Right lobe of liver (tissue), 4 donors: ENCODE data around the gene SCNN1A.

ENCODE experiments used
- POLR2A ChIP-seq: fragments of 450-650 bp; IDR thresholded peaks from one replicate; pipeline ENCODE4 v1.6.1; 2017; ENCODE audit warnings: antibody characterized with exemption, mild to moderate bottlenecking
- TF ChIP-seq, protein P1 (sequence below), 4 donors: fragments of 200-600 bp in 3 of 4; fragments of 450-650 bp in 1 of 4; IDR thresholded peaks; one replicate each; pipeline versions ENCODE4 v1.5.1 to v1.8.0; 2016 to 2022; ENCODE audit warnings: antibody characterized with exemption in 4 of 4, mild to moderate bottlenecking in 2 of 4
- donor health status: DM: no; HTN: no; CAD: no.
- donor health status: DM: no; HTN: no; CAD: no.
- donor health status: DM: no; HTN: yes; CAD: no.

DNA sequence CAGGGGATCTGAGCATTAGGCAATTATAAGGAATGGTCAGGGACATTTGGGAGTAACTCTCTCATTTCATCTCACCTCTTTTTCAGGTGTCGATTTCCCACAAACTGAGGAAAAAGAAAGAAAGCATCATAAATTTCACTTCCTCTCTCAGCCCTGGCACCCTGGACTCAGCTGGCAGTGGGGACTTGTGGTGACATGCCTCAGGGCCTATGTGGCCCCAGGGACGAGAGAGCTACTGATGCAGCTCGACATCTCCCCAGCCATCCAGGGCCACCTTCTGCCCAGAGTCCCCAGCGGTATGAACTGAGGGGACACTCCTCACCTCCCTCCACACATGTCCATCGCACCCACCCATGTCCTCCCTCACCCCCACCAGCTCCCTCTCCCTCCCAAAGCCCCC lies 45.2 kb downstream of the SCNN1A start:
- TF ChIP-seq, protein P1, sequence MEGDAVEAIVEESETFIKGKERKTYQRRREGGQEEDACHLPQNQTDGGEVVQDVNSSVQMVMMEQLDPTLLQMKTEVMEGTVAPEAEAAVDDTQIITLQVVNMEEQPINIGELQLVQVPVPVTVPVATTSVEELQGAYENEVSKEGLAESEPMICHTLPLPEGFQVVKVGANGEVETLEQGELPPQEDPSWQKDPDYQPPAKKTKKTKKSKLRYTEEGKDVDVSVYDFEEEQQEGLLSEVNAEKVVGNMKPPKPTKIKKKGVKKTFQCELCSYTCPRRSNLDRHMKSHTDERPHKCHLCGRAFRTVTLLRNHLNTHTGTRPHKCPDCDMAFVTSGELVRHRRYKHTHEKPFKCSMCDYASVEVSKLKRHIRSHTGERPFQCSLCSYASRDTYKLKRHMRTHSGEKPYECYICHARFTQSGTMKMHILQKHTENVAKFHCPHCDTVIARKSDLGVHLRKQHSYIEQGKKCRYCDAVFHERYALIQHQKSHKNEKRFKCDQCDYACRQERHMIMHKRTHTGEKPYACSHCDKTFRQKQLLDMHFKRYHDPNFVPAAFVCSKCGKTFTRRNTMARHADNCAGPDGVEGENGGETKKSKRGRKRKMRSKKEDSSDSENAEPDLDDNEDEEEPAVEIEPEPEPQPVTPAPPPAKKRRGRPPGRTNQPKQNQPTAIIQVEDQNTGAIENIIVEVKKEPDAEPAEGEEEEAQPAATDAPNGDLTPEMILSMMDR (IDR thresholded peaks at IDR 0.05): no peak
- no peak for TF ChIP-seq POLR2A
